ENCODE results near the gene EXO5.
"Not testable (repeated sequence)": the region's sequence is repeated elsewhere in the genome, so short reads cannot be mapped to it uniquely, and the experiment has no call there.

Gene EXO5

GRCh38 chr1:40554807-40555206 lies 46.2 kb downstream of the EXO5 start:
- not testable (repeated sequence) for DNase-seq (ENCODE audit: low spot score)

GRCh38 chr1:40556121-40556520 lies 47.6 kb downstream of the EXO5 start:
- no peak for DNase-seq (ENCODE audit: low spot score)

GRCh38 chr1:40558241-40558640 lies 49.7 kb downstream of the EXO5 start:
- DNase-seq (ENCODE audit: low spot score), result not testable (repeated sequence)

- DNase-seq (ENCODE audit: low spot score), result no peak
These were observed 53.6 kb downstream of the EXO5 start for GRCh38 chr1:40562185-40562584.

DNA sequence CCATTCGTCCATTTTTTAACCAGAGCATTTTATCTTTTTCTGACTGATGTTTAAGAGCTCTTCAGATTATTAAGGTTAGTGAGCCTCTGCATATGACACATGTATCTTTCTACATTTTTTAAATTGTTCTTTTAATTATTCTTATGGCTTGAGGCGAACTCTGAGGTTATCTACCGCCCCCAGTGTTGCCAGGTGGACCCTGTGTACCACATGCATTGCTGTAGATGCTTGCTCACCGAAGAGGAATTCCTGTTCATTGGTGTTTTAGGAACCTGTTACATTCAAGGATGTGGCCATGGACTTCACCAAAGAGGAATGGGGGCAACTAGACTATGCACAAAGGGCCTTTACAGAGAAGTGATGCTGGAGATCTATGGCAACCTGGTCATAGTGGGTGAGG lies 54.7 kb downstream of the EXO5 start:
- DNase-seq (ENCODE audit: low spot score), result no peak

- DNase-seq (ENCODE audit: low spot score), result no peak
These were observed 55.9 kb downstream of the EXO5 start for GRCh38 chr1:40564506-40564905.

- DNase-seq (ENCODE audit: low spot score), result no peak
These were observed 56.3 kb downstream of the EXO5 start for GRCh38 chr1:40564913-40565312.
